Panc1 (cell line): Measurements from ENCODE around the gene G6PC3. TPM values are rescaled to one million over a fixed set of nuclear protein-coding genes. Genes with fewer than 3 reads are reported as not detected.

ENCODE experiments used
- ATAC-seq: fragments of 200-7000 bp; cut with Tn5 transposase; 2 replicates; pipeline ENCODE4 v1.9.1; 2020; ENCODE audit warnings: mild to moderate bottlenecking, moderate library complexity
- BruUV-seq: library from RNA; stranded (reverse); fragments of 400-500 nt; replicated peaks from 2 replicates; lab custom pipeline; 2021; lab: Mats Ljungman, UMichigan
- CTCF ChIA-PET: fragments of 300-600 bp; sonication (Branson Sonifier 250); formaldehyde crosslinking; loops from one replicate; lab custom pipeline; 2022; ENCODE audit warnings: antibody characterized with exemption; lab: Charles Lee
- POLR2A ChIA-PET: fragments of 300-600 bp; sonication (Branson Sonifier 250); formaldehyde crosslinking; loops from one replicate; lab custom pipeline; 2022; ENCODE audit warnings: antibody characterized with exemption; lab: Charles Lee
- DNase-seq: peaks from one replicate; pipeline ENCODE4 v3.0.0-alpha.2; 2010; ENCODE audit warnings: low read depth, low spot score
- H3K27ac ChIP-seq: 2 replicates; pipeline ENCODE4 v1.5.1; 2011; ENCODE audit warnings: mild to moderate bottlenecking, low read length, inconsistent platforms
- H3K27me3 ChIP-seq: fragments of 200-500 bp; sonication (Bioruptor generic); 2 replicates; pipeline ENCODE4 v1.6.0; 2014; ENCODE audit warnings: low read length, inconsistent platforms; ENCODE audit not compliant: control insufficient read depth, insufficient read depth
- H3K36me3 ChIP-seq: fragments of 200-500 bp; sonication (Bioruptor generic); 2 replicates; pipeline ENCODE4 v1.5.1; 2014; ENCODE audit warnings: inconsistent platforms, mild to moderate bottlenecking, low read length, moderate library complexity; ENCODE audit not compliant: control insufficient read depth, insufficient read depth
- H3K4me1 ChIP-seq: 2 replicates; pipeline ENCODE4 v1.5.1; 2011; ENCODE audit warnings: inconsistent platforms, mild to moderate bottlenecking, low read length, moderate library complexity; ENCODE audit not compliant: control insufficient read depth, insufficient read depth
- H3K4me3 ChIP-seq, 2 experiments: 2 replicates each; pipeline ENCODE4 v1.5.1; 2011 to 2012; ENCODE audit warnings: low read depth in 2 of 2, low read length in 2 of 2, mild to moderate bottlenecking in 2 of 2, inconsistent platforms in 1 of 2, moderate library complexity in 1 of 2
- H3K9me3 ChIP-seq: fragments of 200-500 bp; sonication (Bioruptor generic); 2 replicates; pipeline ENCODE4 v1.5.1; 2014; ENCODE audit warnings: low read depth, mild to moderate bottlenecking, inconsistent platforms, low read length, moderate library complexity; ENCODE audit not compliant: control insufficient read depth, insufficient read depth
- POLR2AphosphoS5 ChIP-seq: IDR thresholded peaks from 2 replicates; pipeline ENCODE4 v1.6.1; 2012; ENCODE audit warnings: mild to moderate bottlenecking, low read depth, low read length, moderate library complexity
- SIN3A ChIP-seq: IDR thresholded peaks from 2 replicates; pipeline ENCODE4 v1.6.1; 2012; ENCODE audit warnings: low read depth, mild to moderate bottlenecking, low read length, moderate library complexity, borderline replicate concordance; ENCODE audit not compliant: insufficient read depth
- TCF7L2 ChIP-seq: IDR thresholded peaks from 2 replicates; pipeline ENCODE4 v1.6.1; 2011; ENCODE audit warnings: mild to moderate bottlenecking, low read depth, low read length, inconsistent platforms
- in situ Hi-C: cut with HindIII; loops from 2 replicates; pipeline ENCODE4 v1.10.0; 2016; ENCODE audit warnings: low sequenced_read_pairs, low pct_unique_long_range_greater_than_20kb
- intact Hi-C: fragments of 100-400 bp; cut with micrococcal nuclease; formaldehyde crosslinking; loops from one replicate; pipeline ENCODE4 v1.10.0; 2022; ENCODE audit not compliant: unreplicated experiment
- total RNA-seq: library from RNA; stranded (reverse); gene quantifications from one replicate; pipeline ENCODE4 v1.2.1, GENCODE V29; 2021; ENCODE audit not compliant: unreplicated experiment
- TF ChIP-seq, protein P1 (sequence below), 2 experiments: IDR thresholded peaks; 2 replicates each; pipeline ENCODE4 v1.6.1; 2011 to 2012; ENCODE audit warnings: low read depth in 2 of 2, control low read depth in 1 of 2, low read length in 1 of 2, mild to moderate bottlenecking in 1 of 2, moderate library complexity in 1 of 2; ENCODE audit not compliant: insufficient read depth in 1 of 2
- TF ChIP-seq, protein P2 (sequence below): fragments of 450-650 bp; IDR thresholded peaks from 2 replicates; pipeline ENCODE4 v1.5.1; 2017; ENCODE audit warnings: mild to moderate bottlenecking

G6PC3 gene
- total RNA-seq, 1 experiment from 2014 or later, result 42.7 TPM

DNA sequence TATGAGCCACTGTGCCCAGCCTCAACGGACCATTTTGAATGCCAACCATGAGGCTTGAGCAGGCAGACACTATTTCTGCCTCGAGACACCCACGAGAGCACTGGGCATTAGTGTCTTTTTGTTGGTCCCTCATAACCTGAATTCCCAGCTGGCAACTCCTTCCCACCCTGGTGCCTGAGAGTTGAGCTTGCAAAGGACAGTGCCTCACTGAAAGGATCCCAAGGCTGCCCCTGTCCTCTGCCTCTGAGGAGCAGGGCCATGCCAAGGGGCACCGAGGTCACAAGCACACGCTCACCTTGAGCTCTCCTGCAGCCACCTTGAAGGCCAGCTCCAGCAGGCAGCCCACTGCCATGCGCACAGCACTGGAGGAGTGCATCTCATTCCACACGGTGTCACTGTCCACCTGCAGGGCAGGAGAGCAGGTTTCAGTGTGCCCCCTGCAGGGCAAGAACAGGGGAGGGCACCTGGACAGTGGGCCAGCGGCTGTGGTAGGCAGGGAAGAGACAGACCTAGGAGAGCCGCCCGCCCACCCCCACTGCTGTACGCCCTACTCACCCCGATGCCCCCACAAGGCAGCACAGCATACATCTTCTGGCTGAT is 12.8 kb downstream of the G6PC3 start:
- in situ Hi-C loops, result no loop called here
- CTCF ChIA-PET, result interaction anchor here (0.5 to 1.3 kb wide), 10 partner anchors 9 to 587 kb away, joined by 3 to 10 read pairs (median 4); no protein-coding TSS in a partner anchor
- Histone ChIP-seq H3K4me3 (no peak overlapping the region), H3K9me3 (no peaks in the 10 kb centered on the region), H3K27me3 (no peaks in the 10 kb centered on the region), H3K36me3 (no peaks in the 10 kb centered on the region), H3K4me1 (peaks cover 4% of the 10 kb centered on the region; the same call in 1 of the 2 replicates), H3K27ac (no peak overlapping the region)
- TF ChIP-seq POLR2AphosphoS5, result no peak
- no peak for TF ChIP-seq SIN3A
- TF ChIP-seq, protein P1, sequence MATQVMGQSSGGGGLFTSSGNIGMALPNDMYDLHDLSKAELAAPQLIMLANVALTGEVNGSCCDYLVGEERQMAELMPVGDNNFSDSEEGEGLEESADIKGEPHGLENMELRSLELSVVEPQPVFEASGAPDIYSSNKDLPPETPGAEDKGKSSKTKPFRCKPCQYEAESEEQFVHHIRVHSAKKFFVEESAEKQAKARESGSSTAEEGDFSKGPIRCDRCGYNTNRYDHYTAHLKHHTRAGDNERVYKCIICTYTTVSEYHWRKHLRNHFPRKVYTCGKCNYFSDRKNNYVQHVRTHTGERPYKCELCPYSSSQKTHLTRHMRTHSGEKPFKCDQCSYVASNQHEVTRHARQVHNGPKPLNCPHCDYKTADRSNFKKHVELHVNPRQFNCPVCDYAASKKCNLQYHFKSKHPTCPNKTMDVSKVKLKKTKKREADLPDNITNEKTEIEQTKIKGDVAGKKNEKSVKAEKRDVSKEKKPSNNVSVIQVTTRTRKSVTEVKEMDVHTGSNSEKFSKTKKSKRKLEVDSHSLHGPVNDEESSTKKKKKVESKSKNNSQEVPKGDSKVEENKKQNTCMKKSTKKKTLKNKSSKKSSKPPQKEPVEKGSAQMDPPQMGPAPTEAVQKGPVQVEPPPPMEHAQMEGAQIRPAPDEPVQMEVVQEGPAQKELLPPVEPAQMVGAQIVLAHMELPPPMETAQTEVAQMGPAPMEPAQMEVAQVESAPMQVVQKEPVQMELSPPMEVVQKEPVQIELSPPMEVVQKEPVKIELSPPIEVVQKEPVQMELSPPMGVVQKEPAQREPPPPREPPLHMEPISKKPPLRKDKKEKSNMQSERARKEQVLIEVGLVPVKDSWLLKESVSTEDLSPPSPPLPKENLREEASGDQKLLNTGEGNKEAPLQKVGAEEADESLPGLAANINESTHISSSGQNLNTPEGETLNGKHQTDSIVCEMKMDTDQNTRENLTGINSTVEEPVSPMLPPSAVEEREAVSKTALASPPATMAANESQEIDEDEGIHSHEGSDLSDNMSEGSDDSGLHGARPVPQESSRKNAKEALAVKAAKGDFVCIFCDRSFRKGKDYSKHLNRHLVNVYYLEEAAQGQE (IDR thresholded peaks at IDR 0.05; ENCODE audit: insufficient read depth in 1 of 2, low read depth in 2 of 2, low read length in 1 of 2), result no peak
- TF ChIP-seq, protein P2, sequence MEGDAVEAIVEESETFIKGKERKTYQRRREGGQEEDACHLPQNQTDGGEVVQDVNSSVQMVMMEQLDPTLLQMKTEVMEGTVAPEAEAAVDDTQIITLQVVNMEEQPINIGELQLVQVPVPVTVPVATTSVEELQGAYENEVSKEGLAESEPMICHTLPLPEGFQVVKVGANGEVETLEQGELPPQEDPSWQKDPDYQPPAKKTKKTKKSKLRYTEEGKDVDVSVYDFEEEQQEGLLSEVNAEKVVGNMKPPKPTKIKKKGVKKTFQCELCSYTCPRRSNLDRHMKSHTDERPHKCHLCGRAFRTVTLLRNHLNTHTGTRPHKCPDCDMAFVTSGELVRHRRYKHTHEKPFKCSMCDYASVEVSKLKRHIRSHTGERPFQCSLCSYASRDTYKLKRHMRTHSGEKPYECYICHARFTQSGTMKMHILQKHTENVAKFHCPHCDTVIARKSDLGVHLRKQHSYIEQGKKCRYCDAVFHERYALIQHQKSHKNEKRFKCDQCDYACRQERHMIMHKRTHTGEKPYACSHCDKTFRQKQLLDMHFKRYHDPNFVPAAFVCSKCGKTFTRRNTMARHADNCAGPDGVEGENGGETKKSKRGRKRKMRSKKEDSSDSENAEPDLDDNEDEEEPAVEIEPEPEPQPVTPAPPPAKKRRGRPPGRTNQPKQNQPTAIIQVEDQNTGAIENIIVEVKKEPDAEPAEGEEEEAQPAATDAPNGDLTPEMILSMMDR, result peak; percentile 73
- BruUV-seq, result no TSS peak
- no peak for DNase-seq
- intact Hi-C loops, result no loop called here
- peak; percentile 77 for ATAC-seq
- POLR2A ChIA-PET, result no interaction called here

DNA sequence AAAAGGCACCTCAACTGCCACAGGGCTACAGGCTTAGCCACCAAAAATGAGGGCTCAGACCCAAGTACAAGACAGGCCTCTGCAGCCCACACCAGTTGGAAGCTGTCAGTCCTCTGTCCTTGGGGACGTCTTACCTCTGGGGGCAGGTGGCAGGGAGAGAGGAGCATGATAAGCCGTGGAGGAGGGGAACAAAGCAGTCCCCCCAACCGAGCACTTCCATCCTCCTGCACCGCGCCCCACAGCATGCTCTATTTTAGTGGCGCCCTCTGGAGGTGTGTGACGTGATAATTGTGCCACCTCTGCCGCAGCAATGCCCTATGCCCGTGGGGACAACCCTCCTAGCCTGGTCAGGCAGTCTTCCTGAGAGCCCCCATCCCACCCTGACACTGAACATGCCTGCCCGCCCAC is 13.6 kb downstream of the G6PC3 start:
- TF ChIP-seq POLR2AphosphoS5, result no peak
- no peak for TF ChIP-seq TCF7L2
- TF ChIP-seq, protein P2, result no peak; the same call in 1 of the 2 replicates
- TF ChIP-seq, protein P1 (IDR thresholded peaks at IDR 0.05; ENCODE audit: insufficient read depth in 1 of 2, low read depth in 2 of 2, low read length in 1 of 2), result no peak
- ChIA-PET POLR2A (no interaction called here), CTCF (interaction anchor here (0.6 to 1.3 kb wide), 8 partner anchors 8 to 207 kb away, joined by 3 to 10 read pairs (median 6); no protein-coding TSS in a partner anchor)
- Histone ChIP-seq H3K9me3 (no peaks in the 10 kb centered on the region), H3K4me1 (peaks cover 4% of the 10 kb centered on the region; the same call in 1 of the 2 replicates), H3K36me3 (no peaks in the 10 kb centered on the region), H3K27me3 (no peaks in the 10 kb centered on the region), H3K27ac (no peak overlapping the region), H3K4me3 (no peak overlapping the region)
- in situ Hi-C loops (no loop called here), intact Hi-C loops (no loop called here)
- ATAC-seq (0 out of 2 replicates have a peak, but pooled peaks have one; percentile 28), DNase-seq (no peak)
- no TSS peak for BruUV-seq
